HEK293 (cell line): ENCODE measurements around the gene TMOD4.

ENCODE experiments used
- CTCF ChIA-PET: fragments of 350-600 bp; formaldehyde crosslinking; extraction: SDS; loops from one replicate; lab custom pipeline; 2021; ENCODE audit warnings: antibody characterized with exemption; lab: Yijun Ruan, JAX
- POLR2A ChIA-PET: fragments of 300-600 bp; formaldehyde crosslinking; extraction: SDS; loops from one replicate; lab custom pipeline; 2020; ENCODE audit warnings: antibody characterized with exemption, inconsistent platforms; lab: Yijun Ruan, JAX
- H3K27ac ChIP-seq: fragments of 200-500 bp; sonication (Bioruptor generic); 2 replicates; pipeline ENCODE4 v1.5.1; 2014; ENCODE audit warnings: low read depth, low read length, control low read depth, inconsistent platforms; ENCODE audit errors: extremely low read depth
- H3K36me3 ChIP-seq, 2 experiments: fragments of 200-500 bp in 1 of 2; sonication (Bioruptor generic) in 1 of 2; 1 replicate in 1 of 2; 2 replicates in 1 of 2; pipeline ENCODE4 v1.5.1; 2014 to 2017; ENCODE audit warnings: inconsistent platforms in 2 of 2, low read length in 2 of 2; ENCODE audit not compliant: control insufficient read depth in 2 of 2, insufficient read depth in 1 of 2
- H3K4me1 ChIP-seq: fragments of 200-500 bp; sonication (Bioruptor generic); 2 replicates; pipeline ENCODE4 v1.5.1; 2014; ENCODE audit warnings: mild to moderate bottlenecking, low read length, inconsistent platforms; ENCODE audit not compliant: control insufficient read depth, insufficient read depth
- H3K4me3 ChIP-seq: 2 replicates; pipeline ENCODE4 v1.5.1; 2011; ENCODE audit warnings: low read depth, mild to moderate bottlenecking, control low read depth, low read length, moderate library complexity
- H3K9me3 ChIP-seq: fragments of 200-500 bp; sonication (Bioruptor generic); 2 replicates; pipeline ENCODE4 v1.5.1; 2014; ENCODE audit warnings: low read depth, low read length, inconsistent platforms; ENCODE audit not compliant: control insufficient read depth, insufficient read depth
- EGR2 ChIP-seq: fragments of 450-650 bp; formaldehyde crosslinking; IDR thresholded peaks from 2 replicates; pipeline ENCODE4 v1.5.1; 2016; ENCODE audit warnings: low read depth, missing biosample characterization, missing genetic modification characterization
- HIC1 ChIP-seq: fragments of 450-650 bp; formaldehyde crosslinking; IDR thresholded peaks from 2 replicates; pipeline ENCODE4 v1.5.1; 2016; ENCODE audit warnings: missing biosample characterization, missing genetic modification characterization
- KLF10 ChIP-seq: fragments of 450-650 bp; IDR thresholded peaks from 2 replicates; pipeline ENCODE4 v1.5.1; 2018; ENCODE audit warnings: missing biosample characterization, mild to moderate bottlenecking, missing genetic modification characterization
- PRDM6 ChIP-seq: fragments of 450-650 bp; formaldehyde crosslinking; IDR thresholded peaks from 2 replicates; pipeline ENCODE4 v1.5.1; 2017; ENCODE audit warnings: missing biosample characterization, missing genetic modification characterization
- ZNF10 ChIP-seq: fragments of 450-650 bp; formaldehyde crosslinking; IDR thresholded peaks from 2 replicates; pipeline ENCODE4 v1.5.1; 2017; ENCODE audit warnings: missing biosample characterization, missing genetic modification characterization
- ZNF121 ChIP-seq: fragments of 450-650 bp; formaldehyde crosslinking; IDR thresholded peaks from 2 replicates; pipeline ENCODE4 v1.5.1; 2016; ENCODE audit warnings: missing biosample characterization, missing genetic modification characterization
- ZNF169 ChIP-seq: fragments of 450-650 bp; formaldehyde crosslinking; IDR thresholded peaks from 2 replicates; pipeline ENCODE4 v1.5.1; 2016; ENCODE audit warnings: missing biosample characterization, missing genetic modification characterization
- ZNF239 ChIP-seq: fragments of 450-650 bp; formaldehyde crosslinking; IDR thresholded peaks from 2 replicates; pipeline ENCODE4 v1.5.1; 2016; ENCODE audit warnings: missing biosample characterization, missing genetic modification characterization
- ZNF248 ChIP-seq: fragments of 450-650 bp; formaldehyde crosslinking; IDR thresholded peaks from 2 replicates; pipeline ENCODE4 v1.5.1; 2017; ENCODE audit warnings: missing biosample characterization, missing genetic modification characterization
- ZNF394 ChIP-seq: fragments of 450-650 bp; formaldehyde crosslinking; IDR thresholded peaks from 2 replicates; pipeline ENCODE4 v1.5.1; 2016; ENCODE audit warnings: missing biosample characterization, missing genetic modification characterization, mild to moderate bottlenecking, moderate library complexity, borderline replicate concordance
- ZNF426 ChIP-seq: fragments of 450-650 bp; formaldehyde crosslinking; IDR thresholded peaks from 2 replicates; pipeline ENCODE4 v1.5.1; 2017; ENCODE audit warnings: missing biosample characterization, missing genetic modification characterization, mild to moderate bottlenecking, inconsistent platforms, moderate library complexity
- ZNF571 ChIP-seq: fragments of 450-650 bp; formaldehyde crosslinking; IDR thresholded peaks from 2 replicates; pipeline ENCODE4 v1.5.0; 2017; ENCODE audit warnings: missing biosample characterization, missing genetic modification characterization
- ZNF596 ChIP-seq: fragments of 450-650 bp; IDR thresholded peaks from 2 replicates; pipeline ENCODE4 v1.5.0; 2018; ENCODE audit warnings: missing biosample characterization, mild to moderate bottlenecking, missing genetic modification characterization, moderate library complexity
- ZNF664 ChIP-seq: fragments of 450-650 bp; formaldehyde crosslinking; IDR thresholded peaks from 2 replicates; pipeline ENCODE4 v1.5.1; 2016; ENCODE audit warnings: missing biosample characterization, missing genetic modification characterization
- ZNF843 ChIP-seq: fragments of 450-650 bp; formaldehyde crosslinking; IDR thresholded peaks from 2 replicates; pipeline ENCODE4 v1.5.1; 2016; ENCODE audit warnings: missing biosample characterization, missing genetic modification characterization
- ZSCAN23 ChIP-seq: fragments of 450-650 bp; formaldehyde crosslinking; IDR thresholded peaks from 2 replicates; pipeline ENCODE4 v1.5.1; 2016; ENCODE audit warnings: missing biosample characterization, missing genetic modification characterization
- ZXDB ChIP-seq: fragments of 450-650 bp; formaldehyde crosslinking; IDR thresholded peaks from 2 replicates; pipeline ENCODE4 v1.5.1; 2016; ENCODE audit warnings: missing biosample characterization, missing genetic modification characterization
- TF ChIP-seq, protein P1 (sequence below): fragments of 450-650 bp; formaldehyde crosslinking; IDR thresholded peaks from 2 replicates; pipeline ENCODE4 v1.5.1; 2016; ENCODE audit warnings: missing biosample characterization, missing genetic modification characterization
- TF ChIP-seq, protein P2 (sequence below): fragments of 450-650 bp; formaldehyde crosslinking; IDR thresholded peaks from 2 replicates; pipeline ENCODE4 v1.5.1; 2016; ENCODE audit warnings: missing biosample characterization, missing genetic modification characterization

Gene TMOD4

DNA sequence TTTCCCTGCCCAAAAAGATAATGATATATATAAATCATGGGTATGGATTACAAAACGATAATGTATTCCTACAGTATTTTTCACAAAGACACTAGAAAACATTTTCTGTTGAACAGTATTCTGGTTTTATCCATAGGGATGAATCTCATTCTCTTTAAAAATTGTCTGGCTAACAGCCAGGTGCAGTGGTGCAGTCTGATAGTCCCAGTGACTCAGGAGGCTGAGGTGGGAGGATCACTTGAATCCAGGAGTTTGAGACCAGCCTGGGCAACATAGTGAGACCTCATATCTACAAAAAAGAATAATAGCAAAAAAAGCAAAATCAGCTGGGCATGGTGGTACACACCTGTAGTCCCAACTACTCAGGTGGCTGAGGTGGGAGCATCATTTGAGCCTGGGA, 45.8 kb upstream of the TMOD4 start:
- Histone ChIP-seq H3K4me1 (no peaks in the 10 kb centered on the region), H3K27ac (no peak overlapping the region), H3K9me3 (no peaks in the 10 kb centered on the region), H3K36me3 (peaks cover 33 to 55% of the 10 kb centered on the region in 2 experiments; a peak in 2 of 3 replicates), H3K4me3 (no peak overlapping the region)
- ChIA-PET POLR2A (no interaction called here), CTCF (no interaction called here)
- TF ChIP-seq ZNF248 (tag by site-specific recombination) (no peak), ZNF121 (tag by site-specific recombination) (peak; percentile 48; the same call in 1 of the 2 replicates)
- TF ChIP-seq, protein P1, sequence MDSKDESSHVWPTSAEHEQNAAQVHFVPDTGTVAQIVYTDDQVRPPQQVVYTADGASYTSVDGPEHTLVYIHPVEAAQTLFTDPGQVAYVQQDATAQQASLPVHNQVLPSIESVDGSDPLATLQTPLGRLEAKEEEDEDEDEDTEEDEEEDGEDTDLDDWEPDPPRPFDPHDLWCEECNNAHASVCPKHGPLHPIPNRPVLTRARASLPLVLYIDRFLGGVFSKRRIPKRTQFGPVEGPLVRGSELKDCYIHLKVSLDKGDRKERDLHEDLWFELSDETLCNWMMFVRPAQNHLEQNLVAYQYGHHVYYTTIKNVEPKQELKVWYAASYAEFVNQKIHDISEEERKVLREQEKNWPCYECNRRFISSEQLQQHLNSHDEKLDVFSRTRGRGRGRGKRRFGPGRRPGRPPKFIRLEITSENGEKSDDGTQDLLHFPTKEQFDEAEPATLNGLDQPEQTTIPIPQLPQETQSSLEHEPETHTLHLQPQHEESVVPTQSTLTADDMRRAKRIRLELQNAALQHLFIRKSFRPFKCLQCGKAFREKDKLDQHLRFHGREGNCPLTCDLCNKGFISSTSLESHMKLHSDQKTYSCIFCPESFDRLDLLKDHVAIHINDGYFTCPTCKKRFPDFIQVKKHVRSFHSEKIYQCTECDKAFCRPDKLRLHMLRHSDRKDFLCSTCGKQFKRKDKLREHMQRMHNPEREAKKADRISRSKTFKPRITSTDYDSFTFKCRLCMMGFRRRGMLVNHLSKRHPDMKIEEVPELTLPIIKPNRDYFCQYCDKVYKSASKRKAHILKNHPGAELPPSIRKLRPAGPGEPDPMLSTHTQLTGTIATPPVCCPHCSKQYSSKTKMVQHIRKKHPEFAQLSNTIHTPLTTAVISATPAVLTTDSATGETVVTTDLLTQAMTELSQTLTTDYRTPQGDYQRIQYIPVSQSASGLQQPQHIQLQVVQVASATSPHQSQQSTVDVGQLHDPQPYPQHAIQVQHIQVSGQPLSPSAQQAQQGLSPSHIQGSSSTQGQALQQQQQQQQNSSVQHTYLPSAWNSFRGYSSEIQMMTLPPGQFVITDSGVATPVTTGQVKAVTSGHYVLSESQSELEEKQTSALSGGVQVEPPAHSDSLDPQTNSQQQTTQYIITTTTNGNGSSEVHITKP (tag by site-specific recombination): 0 out of 2 replicates have a peak, but pooled peaks have one; percentile 58

DNA sequence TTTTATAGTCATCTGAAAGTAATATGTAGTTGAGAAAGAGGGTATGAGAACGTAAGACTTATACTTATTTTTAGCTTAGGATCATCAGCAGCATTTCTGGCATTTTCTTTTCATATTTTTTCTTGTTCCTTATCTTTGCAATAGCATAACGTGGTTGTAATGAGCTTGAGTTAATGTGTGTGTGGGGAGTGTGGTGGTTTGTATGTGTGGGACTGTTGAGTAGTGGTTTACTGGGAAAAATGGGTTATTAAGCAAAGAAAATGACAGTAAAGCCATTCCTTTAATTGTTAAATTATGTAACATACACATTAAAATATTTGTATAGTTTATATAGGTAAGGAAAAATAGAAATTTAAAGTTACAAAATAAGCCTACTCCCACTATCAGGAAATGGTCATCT, 37.8 kb upstream of the TMOD4 start:
- ChIA-PET CTCF (interaction anchor here (0.6 to 1.1 kb wide), 4 partner anchors 8 to 822 kb away, joined by 3 to 4 read pairs (median 3); no protein-coding TSS in a partner anchor), POLR2A (no interaction called here)
- H3K4me1 ChIP-seq: peaks cover 4% of the 10 kb centered on the region
- H3K36me3 ChIP-seq: peaks cover 26 to 34% of the 10 kb centered on the region in 2 experiments; a peak in 2 of 3 replicates
- TF ChIP-seq ZNF571 (tag by site-specific recombination) (no peak), ZNF394 (tag by site-specific recombination) (no peak), KLF10 (tag by site-specific recombination) (no peak), ZNF169 (no peak), PRDM6 (peak; percentile 33; the same call in 1 of the 2 replicates), EGR2 (tag by site-specific recombination) (peak; percentile 52; the same call in 1 of the 2 replicates), ZNF426 (tag by site-specific recombination) (no peak), ZXDB (0 out of 2 replicates have a peak, but pooled peaks have one; percentile 5), ZNF10 (tag by site-specific recombination) (no peak), ZNF596 (no peak)
- no peaks in the 10 kb centered on the region for H3K9me3 ChIP-seq
- no peak overlapping the region for H3K4me3 ChIP-seq
- no peak overlapping the region for H3K27ac ChIP-seq

DNA sequence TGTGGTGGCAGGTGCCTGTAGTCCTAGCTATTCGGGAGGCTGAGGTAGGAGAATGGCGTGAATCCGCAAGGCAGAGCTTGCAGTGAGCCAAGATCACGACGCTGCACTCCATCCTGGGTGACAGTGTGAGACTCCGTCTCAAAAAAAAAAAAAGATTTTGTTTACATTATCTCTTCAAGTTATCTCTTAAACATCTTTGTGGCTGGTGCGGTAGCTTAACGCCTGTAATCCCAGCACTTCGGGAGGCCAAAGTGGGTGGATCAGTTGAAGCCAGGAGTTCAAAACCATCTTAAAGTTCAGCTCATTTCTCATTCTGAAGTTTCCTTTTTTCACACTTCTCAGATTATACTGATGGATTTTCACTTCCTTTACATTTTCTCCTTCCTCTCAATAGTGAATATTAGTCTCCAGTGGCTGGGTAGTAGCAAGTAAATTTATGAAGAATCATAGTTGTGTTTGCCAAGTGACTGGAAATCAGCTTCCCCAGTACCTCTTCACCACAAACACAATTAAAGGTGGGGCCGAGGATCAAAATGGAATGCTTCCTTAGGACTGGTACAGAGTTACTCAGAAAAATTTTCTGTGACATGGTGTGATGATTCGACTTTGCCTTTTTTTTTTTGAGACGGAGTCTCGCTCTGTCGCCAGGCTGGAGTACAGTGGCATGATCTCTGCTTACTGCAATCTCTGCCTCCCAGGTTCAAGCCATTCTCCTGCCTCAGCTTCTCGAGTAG, 36.4 kb upstream of the TMOD4 start:
- POLR2A ChIA-PET: interaction anchor here (0.6 to 1.6 kb wide), 5 partner anchors 12 to 204 kb away, joined by 3 to 7 read pairs (median 4); partner anchors contain the start of genes PRUNE1 and ZNF687
- Histone ChIP-seq H3K9me3 (no peaks in the 10 kb centered on the region), H3K4me1 (peaks cover 4% of the 10 kb centered on the region), H3K27ac (0 out of 2 replicates have a peak overlapping the region, but pooled peaks have one; percentile 14), H3K4me3 (no peak overlapping the region), H3K36me3 (peaks cover 34 to 39% of the 10 kb centered on the region in 2 experiments; a peak in 2 of 3 replicates)
- CTCF ChIA-PET: interaction anchor here (0.6 to 1.0 kb wide), 2 partner anchors 10 to 40 kb away, joined by 3 read pairs; no protein-coding TSS in a partner anchor
- TF ChIP-seq HIC1 (tag by site-specific recombination): no peak
- no peak for TF ChIP-seq ZNF239
- TF ChIP-seq, protein P2, sequence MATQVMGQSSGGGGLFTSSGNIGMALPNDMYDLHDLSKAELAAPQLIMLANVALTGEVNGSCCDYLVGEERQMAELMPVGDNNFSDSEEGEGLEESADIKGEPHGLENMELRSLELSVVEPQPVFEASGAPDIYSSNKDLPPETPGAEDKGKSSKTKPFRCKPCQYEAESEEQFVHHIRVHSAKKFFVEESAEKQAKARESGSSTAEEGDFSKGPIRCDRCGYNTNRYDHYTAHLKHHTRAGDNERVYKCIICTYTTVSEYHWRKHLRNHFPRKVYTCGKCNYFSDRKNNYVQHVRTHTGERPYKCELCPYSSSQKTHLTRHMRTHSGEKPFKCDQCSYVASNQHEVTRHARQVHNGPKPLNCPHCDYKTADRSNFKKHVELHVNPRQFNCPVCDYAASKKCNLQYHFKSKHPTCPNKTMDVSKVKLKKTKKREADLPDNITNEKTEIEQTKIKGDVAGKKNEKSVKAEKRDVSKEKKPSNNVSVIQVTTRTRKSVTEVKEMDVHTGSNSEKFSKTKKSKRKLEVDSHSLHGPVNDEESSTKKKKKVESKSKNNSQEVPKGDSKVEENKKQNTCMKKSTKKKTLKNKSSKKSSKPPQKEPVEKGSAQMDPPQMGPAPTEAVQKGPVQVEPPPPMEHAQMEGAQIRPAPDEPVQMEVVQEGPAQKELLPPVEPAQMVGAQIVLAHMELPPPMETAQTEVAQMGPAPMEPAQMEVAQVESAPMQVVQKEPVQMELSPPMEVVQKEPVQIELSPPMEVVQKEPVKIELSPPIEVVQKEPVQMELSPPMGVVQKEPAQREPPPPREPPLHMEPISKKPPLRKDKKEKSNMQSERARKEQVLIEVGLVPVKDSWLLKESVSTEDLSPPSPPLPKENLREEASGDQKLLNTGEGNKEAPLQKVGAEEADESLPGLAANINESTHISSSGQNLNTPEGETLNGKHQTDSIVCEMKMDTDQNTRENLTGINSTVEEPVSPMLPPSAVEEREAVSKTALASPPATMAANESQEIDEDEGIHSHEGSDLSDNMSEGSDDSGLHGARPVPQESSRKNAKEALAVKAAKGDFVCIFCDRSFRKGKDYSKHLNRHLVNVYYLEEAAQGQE (tag by site-specific recombination): no peak
- TF ChIP-seq ZNF843 (tag by site-specific recombination): peak; percentile 24; the same call in 1 of the 2 replicates
- TF ChIP-seq ZSCAN23: no peak
- TF ChIP-seq ZNF664 (tag by site-specific recombination): no peak
